SK-N-SH (cell line): Measurements from ENCODE around the gene ATG16L2. TPM values are rescaled to one million over a fixed set of nuclear protein-coding genes. Genes with fewer than 3 reads are reported as not detected.

Experiments used
- CTCF ChIA-PET: fragments of 300-600, 350-600 bp; formaldehyde crosslinking; extraction: SDS; loops from one replicate; lab custom pipeline; 2021; lab: Yijun Ruan, JAX
- POLR2A ChIA-PET: fragments of 350-600 bp; sonication (Branson Sonifier 250); formaldehyde crosslinking; extraction: SDS; loops from one replicate; lab custom pipeline; 2020; ENCODE audit warnings: antibody characterized with exemption, inconsistent platforms; lab: Yijun Ruan, JAX
- DNase-seq: peaks from one replicate; pipeline ENCODE4 v3.0.0; 2012
- H2AFZ ChIP-seq: fragments of 200-600 bp; sonication (generic); 2 replicates; pipeline ENCODE4 v1.8.1; 2016; ENCODE audit warnings: antibody characterized with exemption, mild to moderate bottlenecking, low read depth
- H3F3A ChIP-seq: fragments of 200-600 bp; sonication (generic); replicated peaks from 2 replicates; pipeline ENCODE3; 2016; ENCODE audit warnings: antibody characterized with exemption, mild to moderate bottlenecking; ENCODE audit not compliant: insufficient read depth
- H3K27ac ChIP-seq, 2 experiments: fragments of 200-500 bp in 1 of 2; fragments of 200-600 bp in 1 of 2; sonication (Bioruptor generic) in 1 of 2; sonication (generic), shearing (Covaris generic) in 1 of 2; 2 replicates each; pipeline versions ENCODE4 v1.5.1 to v1.6.1; 2014 to 2016; ENCODE audit warnings: low read depth in 2 of 2, inconsistent platforms in 1 of 2, low read length in 1 of 2, mild to moderate bottlenecking in 1 of 2, mixed read lengths in 1 of 2
- H3K27me3 ChIP-seq: fragments of 200-600 bp; sonication (generic), shearing (Covaris generic); 2 replicates; pipeline ENCODE4 v1.6.1; 2016; ENCODE audit warnings: mixed run types; ENCODE audit not compliant: insufficient read depth
- H3K36me3 ChIP-seq, 2 experiments: fragments of 200-500 bp in 1 of 2; fragments of 200-600 bp in 1 of 2; sonication (Bioruptor generic) in 1 of 2; sonication (generic) in 1 of 2; replicated peaks in 1 of 2; 2 replicates each; pipeline versions ENCODE3 to v1.5.1; 2014 to 2016; ENCODE audit warnings: low read length in 1 of 2, mild to moderate bottlenecking in 1 of 2; ENCODE audit not compliant: insufficient read depth in 2 of 2, control insufficient read depth in 1 of 2
- H3K4me1 ChIP-seq, 2 experiments: fragments of 200-500 bp in 1 of 2; fragments of 200-600 bp in 1 of 2; sonication (Bioruptor generic) in 1 of 2; sonication (generic), shearing (Covaris generic) in 1 of 2; 2 replicates each; pipeline versions ENCODE4 v1.5.1 to v1.6.1; 2014 to 2016; ENCODE audit warnings: low read depth in 1 of 2, low read length in 1 of 2, mixed run types in 1 of 2; ENCODE audit not compliant: insufficient read depth in 2 of 2, control insufficient read depth in 1 of 2
- H3K4me2 ChIP-seq: fragments of 200-600 bp; sonication (generic), shearing (Covaris generic); 2 replicates; pipeline ENCODE4 v1.6.1; 2017; ENCODE audit warnings: mixed run types
- H3K4me3 ChIP-seq, 2 experiments: fragments of 200-500 bp in 1 of 2; fragments of 200-600 bp in 1 of 2; sonication (Bioruptor generic) in 1 of 2; sonication (generic), shearing (Covaris generic) in 1 of 2; 2 replicates each; pipeline versions ENCODE4 v1.5.1 to v1.8.1; 2014 to 2016; ENCODE audit warnings: low read depth in 2 of 2, inconsistent platforms in 1 of 2, low read length in 1 of 2, mild to moderate bottlenecking in 1 of 2, mixed read lengths in 1 of 2, moderate library complexity in 1 of 2
- H3K79me2 ChIP-seq: fragments of 200-600 bp; sonication (generic); 2 replicates; pipeline ENCODE4 v1.8.1; 2017; ENCODE audit warnings: mild to moderate bottlenecking; ENCODE audit not compliant: insufficient read depth
- H3K9ac ChIP-seq: fragments of 200-600 bp; sonication (generic); 2 replicates; pipeline ENCODE4 v1.6.1; 2017; ENCODE audit warnings: mixed run types
- H3K9me2 ChIP-seq: fragments of 200-600 bp; sonication (generic); 2 replicates; pipeline ENCODE4 v1.6.1; 2017; ENCODE audit warnings: mixed run types
- H3K9me3 ChIP-seq: fragments of 200-600 bp; sonication (generic); 2 replicates; pipeline ENCODE4 v1.6.1; 2017; ENCODE audit warnings: mixed run types, mild to moderate bottlenecking, moderate library complexity
- H4K20me1 ChIP-seq: fragments of 200-600 bp; sonication (generic); 2 replicates; pipeline ENCODE4 v1.6.1; 2017; ENCODE audit warnings: mild to moderate bottlenecking, mixed run types; ENCODE audit not compliant: insufficient read depth
- ELF1 ChIP-seq: IDR thresholded peaks from 2 replicates; pipeline ENCODE4 v1.4.0; 2012
- FOXM1 ChIP-seq: IDR thresholded peaks from 2 replicates; pipeline ENCODE4 v1.4.0; 2012; ENCODE audit warnings: low read depth, mild to moderate bottlenecking
- GATA2 ChIP-seq: sonication (generic); formaldehyde crosslinking; IDR thresholded peaks from 2 replicates; pipeline ENCODE4 v1.5.0; 2020; ENCODE audit warnings: mild to moderate bottlenecking, missing genetic modification reagents
- JUND ChIP-seq: IDR thresholded peaks from 2 replicates; pipeline ENCODE4 v1.4.0; 2012
- MEF2A ChIP-seq: IDR thresholded peaks from 2 replicates; pipeline ENCODE4 v1.4.0; 2012; ENCODE audit warnings: low read depth, borderline replicate concordance
- MXI1 ChIP-seq: IDR thresholded peaks from 2 replicates; pipeline ENCODE4 v1.6.1; 2012; ENCODE audit warnings: mild to moderate bottlenecking, low read depth, low read length, improper control_type of control experiment
- NRF1 ChIP-seq: IDR thresholded peaks from 2 replicates; pipeline ENCODE4 v1.6.1; 2012; ENCODE audit warnings: low read depth, mild to moderate bottlenecking, low read length
- POLR2AphosphoS5 ChIP-seq: IDR thresholded peaks from 2 replicates; pipeline ENCODE4 v1.6.1; 2012; ENCODE audit warnings: low read depth, low read length
- RAD21 ChIP-seq: IDR thresholded peaks from 2 replicates; pipeline ENCODE4 v1.6.1; 2012; ENCODE audit warnings: mild to moderate bottlenecking, low read length
- RFX5 ChIP-seq: IDR thresholded peaks from 2 replicates; pipeline ENCODE4 v1.6.1; 2012; ENCODE audit warnings: mild to moderate bottlenecking, improper control_type of control experiment, low read length
- SMC3 ChIP-seq: IDR thresholded peaks from 2 replicates; pipeline ENCODE4 v1.6.1; 2012; ENCODE audit warnings: low read depth, low read length, improper control_type of control experiment
- WGBS: methylation state at CpG from one replicate; pipeline ENCODE4 v1.1.6; 2017; ENCODE audit warnings: low lambda C conversion rate; 5-methylcytosine and 5-hydroxymethylcytosine counted together
- polyA plus RNA-seq, 3 experiments: library from polyadenylated mRNA; depleted of rRNA; stranded (reverse); fragments of >200 nt; gene quantifications; 2 replicates each; pipeline ENCODE4 v1.2.3, GENCODE V29; 2012
- TF ChIP-seq, protein P1 (sequence below): IDR thresholded peaks from 2 replicates; pipeline ENCODE4; 2012
- TF ChIP-seq, protein P2 (sequence below): IDR thresholded peaks from 2 replicates; pipeline ENCODE4 v1.4.0; 2012; ENCODE audit warnings: low read depth, borderline replicate concordance
- TF ChIP-seq, protein P3 (sequence below): IDR thresholded peaks from 2 replicates; pipeline ENCODE4 v1.4.0; 2012; ENCODE audit warnings: low read depth, borderline replicate concordance
- TF ChIP-seq, protein P4 (sequence below): fragments of 150-350 bp; IDR thresholded peaks from 2 replicates; pipeline ENCODE4 v1.6.1; 2017; ENCODE audit warnings: antibody characterized with exemption, low read length, low read depth, borderline replicate concordance
- TF ChIP-seq, protein P5 (sequence below): IDR thresholded peaks from 2 replicates; pipeline ENCODE4 v1.4.0; 2012; ENCODE audit warnings: low read depth

The ATG16L2 gene
- polyA plus RNA-seq, 1 of the 3 experiments (the other 2 are of a cell fraction): 26.9 TPM

- Histone ChIP-seq H3K4me3 (no peak overlapping the region), H3K9ac (no peak overlapping the region), H3K9me2 (no peaks in the 10 kb centered on the region), H3K9me3 (no peaks in the 10 kb centered on the region), H3K27me3 (no peaks in the 10 kb centered on the region), H3F3A (no peaks in the 10 kb centered on the region), H3K36me3 (no peaks in the 10 kb centered on the region), H4K20me1 (no peaks in the 10 kb centered on the region), H3K4me1 (peaks cover 5 to 21% of the 10 kb centered on the region in 2 experiments; a peak in 2 of 4 replicates), H3K4me2 (no peak overlapping the region), H2AFZ (no peak overlapping the region), H3K27ac (no peak overlapping the region), H3K79me2 (no peaks in the 10 kb centered on the region)
- TF ChIP-seq, protein P1, sequence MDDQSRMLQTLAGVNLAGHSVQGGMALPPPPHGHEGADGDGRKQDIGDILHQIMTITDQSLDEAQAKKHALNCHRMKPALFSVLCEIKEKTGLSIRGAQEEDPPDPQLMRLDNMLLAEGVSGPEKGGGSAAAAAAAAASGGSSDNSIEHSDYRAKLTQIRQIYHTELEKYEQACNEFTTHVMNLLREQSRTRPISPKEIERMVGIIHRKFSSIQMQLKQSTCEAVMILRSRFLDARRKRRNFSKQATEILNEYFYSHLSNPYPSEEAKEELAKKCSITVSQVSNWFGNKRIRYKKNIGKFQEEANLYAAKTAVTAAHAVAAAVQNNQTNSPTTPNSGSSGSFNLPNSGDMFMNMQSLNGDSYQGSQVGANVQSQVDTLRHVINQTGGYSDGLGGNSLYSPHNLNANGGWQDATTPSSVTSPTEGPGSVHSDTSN: no peak
- no peak for TF ChIP-seq ELF1
- TF ChIP-seq, protein P2, sequence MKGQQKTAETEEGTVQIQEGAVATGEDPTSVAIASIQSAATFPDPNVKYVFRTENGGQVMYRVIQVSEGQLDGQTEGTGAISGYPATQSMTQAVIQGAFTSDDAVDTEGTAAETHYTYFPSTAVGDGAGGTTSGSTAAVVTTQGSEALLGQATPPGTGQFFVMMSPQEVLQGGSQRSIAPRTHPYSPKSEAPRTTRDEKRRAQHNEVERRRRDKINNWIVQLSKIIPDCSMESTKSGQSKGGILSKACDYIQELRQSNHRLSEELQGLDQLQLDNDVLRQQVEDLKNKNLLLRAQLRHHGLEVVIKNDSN: no peak
- TF ChIP-seq, protein P3, sequence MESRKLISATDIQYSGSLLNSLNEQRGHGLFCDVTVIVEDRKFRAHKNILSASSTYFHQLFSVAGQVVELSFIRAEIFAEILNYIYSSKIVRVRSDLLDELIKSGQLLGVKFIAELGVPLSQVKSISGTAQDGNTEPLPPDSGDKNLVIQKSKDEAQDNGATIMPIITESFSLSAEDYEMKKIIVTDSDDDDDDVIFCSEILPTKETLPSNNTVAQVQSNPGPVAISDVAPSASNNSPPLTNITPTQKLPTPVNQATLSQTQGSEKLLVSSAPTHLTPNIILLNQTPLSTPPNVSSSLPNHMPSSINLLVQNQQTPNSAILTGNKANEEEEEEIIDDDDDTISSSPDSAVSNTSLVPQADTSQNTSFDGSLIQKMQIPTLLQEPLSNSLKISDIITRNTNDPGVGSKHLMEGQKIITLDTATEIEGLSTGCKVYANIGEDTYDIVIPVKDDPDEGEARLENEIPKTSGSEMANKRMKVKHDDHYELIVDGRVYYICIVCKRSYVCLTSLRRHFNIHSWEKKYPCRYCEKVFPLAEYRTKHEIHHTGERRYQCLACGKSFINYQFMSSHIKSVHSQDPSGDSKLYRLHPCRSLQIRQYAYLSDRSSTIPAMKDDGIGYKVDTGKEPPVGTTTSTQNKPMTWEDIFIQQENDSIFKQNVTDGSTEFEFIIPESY: no peak
- TF ChIP-seq MXI1: no peak
- no peak for TF ChIP-seq GATA2 (CRISPR knock-in tag)
- TF ChIP-seq POLR2AphosphoS5: no peak
- TF ChIP-seq SMC3: no peak
- TF ChIP-seq RFX5: no peak
- no peak for TF ChIP-seq RAD21
- TF ChIP-seq MEF2A: no peak
- TF ChIP-seq NRF1: no peak
- no peak for TF ChIP-seq FOXM1
- ChIA-PET POLR2A (no interaction called here), CTCF (interaction anchor here (1.6 to 5.0 kb wide), 3 partner anchors 99 to 361 kb away, joined by 5 to 38 read pairs (median 18); no protein-coding TSS in a partner anchor)
- WGBS: 94% methylated on average over 5 of the region's 7 CpGs
- DNase-seq: no peak
Measured at GRCh38 chr11:72824020-72824419, 9.8 kb downstream of the ATG16L2 start.

GRCh38 chr11:72824811-72825505 is 10.7 kb downstream of the ATG16L2 start:
- Histone ChIP-seq H2AFZ (no peak overlapping the region), H3K27ac (no peak overlapping the region), H3K4me2 (no peak overlapping the region), H4K20me1 (no peaks in the 10 kb centered on the region), H3K27me3 (no peaks in the 10 kb centered on the region), H3K4me1 (peaks cover 5 to 21% of the 10 kb centered on the region in 2 experiments; a peak in 2 of 4 replicates), H3K4me3 (no peak overlapping the region), H3K9me3 (no peaks in the 10 kb centered on the region), H3K9me2 (no peaks in the 10 kb centered on the region), H3K79me2 (no peaks in the 10 kb centered on the region), H3K9ac (no peak overlapping the region), H3F3A (no peaks in the 10 kb centered on the region), H3K36me3 (no peaks in the 10 kb centered on the region)
- TF ChIP-seq, protein P3: no peak
- TF ChIP-seq SMC3 (no peak), JUND (no peak)
- TF ChIP-seq, protein P4, sequence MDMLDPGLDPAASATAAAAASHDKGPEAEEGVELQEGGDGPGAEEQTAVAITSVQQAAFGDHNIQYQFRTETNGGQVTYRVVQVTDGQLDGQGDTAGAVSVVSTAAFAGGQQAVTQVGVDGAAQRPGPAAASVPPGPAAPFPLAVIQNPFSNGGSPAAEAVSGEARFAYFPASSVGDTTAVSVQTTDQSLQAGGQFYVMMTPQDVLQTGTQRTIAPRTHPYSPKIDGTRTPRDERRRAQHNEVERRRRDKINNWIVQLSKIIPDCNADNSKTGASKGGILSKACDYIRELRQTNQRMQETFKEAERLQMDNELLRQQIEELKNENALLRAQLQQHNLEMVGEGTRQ: no peak
- TF ChIP-seq, protein P5, sequence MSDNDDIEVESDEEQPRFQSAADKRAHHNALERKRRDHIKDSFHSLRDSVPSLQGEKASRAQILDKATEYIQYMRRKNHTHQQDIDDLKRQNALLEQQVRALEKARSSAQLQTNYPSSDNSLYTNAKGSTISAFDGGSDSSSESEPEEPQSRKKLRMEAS: no peak
- 85% methylated on average over 10 of the region's 15 CpGs for WGBS
- no peak for DNase-seq
- POLR2A ChIA-PET: no interaction called here
- CTCF ChIA-PET: interaction anchor here (1.4 to 5.0 kb wide), 4 partner anchors 100 to 360 kb away, joined by 5 to 38 read pairs (median 14); no protein-coding TSS in a partner anchor
